Prostate gland (tissue), 2 donors: Measurements from ENCODE around the gene HLTF.
A peak's percentile ranks its signal among the peaks of the same experiment; 100 is the strongest.

Experiments
- POLR2A ChIP-seq: fragments of 450-650 bp; IDR thresholded peaks from one replicate; pipeline ENCODE4 v1.6.1; 2016; ENCODE audit warnings: antibody characterized with exemption, mild to moderate bottlenecking
- TF ChIP-seq, protein P1 (sequence below), 4 experiments: fragments of 200-600 bp in 2 of 4; fragments of 450-650 bp in 2 of 4; sonication (generic) in 2 of 4; IDR thresholded peaks; 1 replicate in 3 of 4; 2 replicates in 1 of 4; pipeline ENCODE4 v1.5.1; 2016 to 2019; ENCODE audit warnings: antibody characterized with exemption in 4 of 4, mild to moderate bottlenecking in 2 of 4, moderate library complexity in 2 of 4

DNA sequence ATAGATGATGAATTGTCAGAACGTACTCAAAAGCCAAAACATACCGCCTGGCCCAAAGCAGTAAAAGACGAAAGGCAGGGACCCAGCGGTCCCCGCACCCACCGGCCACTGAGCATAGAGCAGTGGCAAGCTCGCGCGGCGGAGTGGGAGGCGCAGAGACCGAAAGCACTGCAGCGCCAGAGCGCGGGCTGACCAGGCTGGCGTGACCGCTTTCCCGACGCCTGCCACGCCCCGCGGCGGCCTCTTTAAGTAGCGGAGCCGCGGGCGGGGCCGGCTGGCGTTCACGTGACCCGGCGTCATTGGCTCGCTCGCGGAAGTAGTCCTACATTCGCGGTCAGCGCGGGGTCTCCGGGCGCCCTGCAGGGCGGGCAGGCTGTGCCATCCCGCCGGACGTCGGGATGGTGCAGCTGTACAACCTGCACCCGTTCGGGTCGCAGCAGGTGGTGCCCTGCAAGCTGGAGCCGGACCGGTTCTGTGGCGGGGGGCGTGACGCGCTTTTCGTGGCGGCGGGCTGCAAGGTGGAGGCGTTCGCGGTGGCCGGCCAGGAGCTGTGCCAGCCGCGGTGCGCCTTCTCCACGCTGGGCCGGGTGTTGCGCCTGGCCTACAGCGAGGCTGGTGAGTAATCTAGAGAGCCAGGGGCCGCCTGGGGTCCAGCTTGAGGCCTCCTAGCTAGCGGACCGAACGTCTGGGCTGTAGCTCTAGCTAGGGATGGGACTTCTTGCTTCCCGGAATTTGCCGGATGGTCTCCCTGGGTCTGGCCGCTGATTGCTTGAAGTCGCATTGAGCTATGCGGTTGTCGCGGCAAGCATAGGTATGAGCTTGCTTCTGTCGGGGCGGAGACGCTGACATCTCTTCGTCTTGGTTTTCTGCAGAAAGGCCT lies 43.2 kb upstream of the HLTF start, which contains the start of gene HPS3:
- TF ChIP-seq, protein P1, sequence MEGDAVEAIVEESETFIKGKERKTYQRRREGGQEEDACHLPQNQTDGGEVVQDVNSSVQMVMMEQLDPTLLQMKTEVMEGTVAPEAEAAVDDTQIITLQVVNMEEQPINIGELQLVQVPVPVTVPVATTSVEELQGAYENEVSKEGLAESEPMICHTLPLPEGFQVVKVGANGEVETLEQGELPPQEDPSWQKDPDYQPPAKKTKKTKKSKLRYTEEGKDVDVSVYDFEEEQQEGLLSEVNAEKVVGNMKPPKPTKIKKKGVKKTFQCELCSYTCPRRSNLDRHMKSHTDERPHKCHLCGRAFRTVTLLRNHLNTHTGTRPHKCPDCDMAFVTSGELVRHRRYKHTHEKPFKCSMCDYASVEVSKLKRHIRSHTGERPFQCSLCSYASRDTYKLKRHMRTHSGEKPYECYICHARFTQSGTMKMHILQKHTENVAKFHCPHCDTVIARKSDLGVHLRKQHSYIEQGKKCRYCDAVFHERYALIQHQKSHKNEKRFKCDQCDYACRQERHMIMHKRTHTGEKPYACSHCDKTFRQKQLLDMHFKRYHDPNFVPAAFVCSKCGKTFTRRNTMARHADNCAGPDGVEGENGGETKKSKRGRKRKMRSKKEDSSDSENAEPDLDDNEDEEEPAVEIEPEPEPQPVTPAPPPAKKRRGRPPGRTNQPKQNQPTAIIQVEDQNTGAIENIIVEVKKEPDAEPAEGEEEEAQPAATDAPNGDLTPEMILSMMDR (IDR thresholded peaks at IDR 0.05): peak in 2 of 4 experiments; percentile 17 to 28
- TF ChIP-seq POLR2A: peak; percentile 98
